Upper lobe of right lung (tissue), 1 donor: Measurements from ENCODE around the gene USP5. TPM values are rescaled to one million over a fixed set of nuclear protein-coding genes. Genes with fewer than 3 reads are reported as not detected.

Experiments used
- ATAC-seq: fragments of 200-7000 bp; cut with Tn5 transposase; one replicate; pipeline ENCODE4 v1.9.1; 2020; ENCODE audit warnings: mild to moderate bottlenecking, moderate library complexity
- DNase-seq: peaks from one replicate; pipeline ENCODE4 v3.0.0-alpha.2; 2020
- H3K27ac ChIP-seq: fragments of 200-600 bp; one replicate; pipeline ENCODE4 v1.8.0; 2022
- H3K27me3 ChIP-seq: fragments of 200-600 bp; one replicate; pipeline ENCODE4 v1.8.0; 2022; ENCODE audit warnings: mild to moderate bottlenecking
- H3K36me3 ChIP-seq: fragments of 200-600 bp; one replicate; pipeline ENCODE4 v1.8.0; 2022
- H3K4me1 ChIP-seq: fragments of 200-600 bp; one replicate; pipeline ENCODE4 v1.8.0; 2022
- H3K4me3 ChIP-seq: fragments of 200-600 bp; one replicate; pipeline ENCODE4 v1.8.0; 2022; ENCODE audit warnings: mild to moderate bottlenecking
- H3K9me3 ChIP-seq: fragments of 200-600 bp; one replicate; pipeline ENCODE4 v1.8.0; 2022
- CTCF ChIP-seq: fragments of 200-600 bp; IDR thresholded peaks from one replicate; pipeline ENCODE4 v1.8.0; 2022; ENCODE audit warnings: antibody characterized with exemption
- intact Hi-C: fragments of 100-400 bp; cut with DNase I; formaldehyde crosslinking; loops from one replicate; pipeline ENCODE4 v1.11.0; 2022
- total RNA-seq: library from RNA; stranded (reverse); fragmentation: NEBNext Ultra II Directional; extraction: Animal tissue kit (Norgen Biotek cat#: 25700); gene quantifications from one replicate; pipeline ENCODE4 v1.2.1, GENCODE V29; 2021
- donor health status: DM: no; HTN: yes; CAD: no; lungs with severe emphysema.

Gene USP5
- total RNA-seq, 1 donor from 2014 or later = 63.9 TPM

GRCh38 chr12:6833189-6833890 is 18.6 kb upstream of the USP5 start:
- Histone ChIP-seq H3K27me3 (no peaks in the 10 kb centered on the region), H3K9me3 (no peaks in the 10 kb centered on the region), H3K4me3 (no peak overlapping the region), H3K27ac (no peak overlapping the region), H3K36me3 (no peaks in the 10 kb centered on the region), H3K4me1 (no peaks in the 10 kb centered on the region)
- no peak for TF ChIP-seq CTCF
- no peak for DNase-seq
- ATAC-seq = no peak
- intact Hi-C loops = no loop called here

- intact Hi-C loops = no loop called here
- no peaks in the 10 kb centered on the region for H3K4me1 ChIP-seq
- H3K27ac ChIP-seq = no peak overlapping the region
- no peak overlapping the region for H3K4me3 ChIP-seq
- no peaks in the 10 kb centered on the region for H3K9me3 ChIP-seq
- no peak for DNase-seq
- no peaks in the 10 kb centered on the region for H3K27me3 ChIP-seq
- no peak for ATAC-seq
- no peaks in the 10 kb centered on the region for H3K36me3 ChIP-seq
- no peak for TF ChIP-seq CTCF
These were observed 17.7 kb upstream of the USP5 start for GRCh38 chr12:6834254-6834653.

GRCh38 chr12:6834873-6835272 is 17.1 kb upstream of the USP5 start:
- Histone ChIP-seq H3K27ac (no peak overlapping the region), H3K27me3 (no peaks in the 10 kb centered on the region), H3K9me3 (no peaks in the 10 kb centered on the region), H3K36me3 (no peaks in the 10 kb centered on the region), H3K4me3 (no peak overlapping the region), H3K4me1 (no peaks in the 10 kb centered on the region)
- ATAC-seq (no peak), DNase-seq (no peak)
- TF ChIP-seq CTCF = no peak
- intact Hi-C loops = no loop called here

GRCh38 chr12:6836851-6837250 is 15.1 kb upstream of the USP5 start:
- no peaks in the 10 kb centered on the region for H3K36me3 ChIP-seq
- H3K27me3 ChIP-seq = no peaks in the 10 kb centered on the region
- H3K4me3 ChIP-seq = no peak overlapping the region
- no peaks in the 10 kb centered on the region for H3K4me1 ChIP-seq
- no peak for ATAC-seq
- TF ChIP-seq CTCF = no peak
- no peaks in the 10 kb centered on the region for H3K9me3 ChIP-seq
- no peak for DNase-seq
- H3K27ac ChIP-seq = no peak overlapping the region
- intact Hi-C loops = no loop called here

GRCh38 chr12:6837370-6838060 is 14.4 kb upstream of the USP5 start:
- H3K4me3 ChIP-seq = no peak overlapping the region
- H3K36me3 ChIP-seq = no peaks in the 10 kb centered on the region
- no peak for TF ChIP-seq CTCF
- no peaks in the 10 kb centered on the region for H3K27me3 ChIP-seq
- intact Hi-C loops = no loop called here
- H3K9me3 ChIP-seq = no peaks in the 10 kb centered on the region
- ATAC-seq (no peak), DNase-seq (no peak)
- no peaks in the 10 kb centered on the region for H3K4me1 ChIP-seq
- H3K27ac ChIP-seq = no peak overlapping the region
